Fibroblast of pulmonary artery (primary cell): ENCODE data around the gene ATP8B1.

Experiments
- DNase-seq: peaks from one replicate; pipeline ENCODE4 v3.0.0-alpha.2; 2010; ENCODE audit warnings: low read depth
- H3K4me3 ChIP-seq: replicated peaks from 2 replicates; pipeline ENCODE4 v1.5.1; 2011; ENCODE audit warnings: low read depth, mild to moderate bottlenecking, control low read depth, low read length, moderate library complexity
- CTCF ChIP-seq: IDR thresholded peaks from 2 replicates; pipeline ENCODE4 v1.5.1; 2011; ENCODE audit warnings: mild to moderate bottlenecking, control low read depth, low read length, inconsistent platforms; ENCODE audit errors: missing control alignments

ATP8B1 gene

GRCh38 chr18:57696271-57696670, 106.8 kb downstream of the ATP8B1 start:
- H3K4me3 ChIP-seq, result no peak overlapping the region
- no peak for DNase-seq
- TF ChIP-seq CTCF, result no peak

- H3K4me3 ChIP-seq, result no peak overlapping the region
- TF ChIP-seq CTCF, result no peak
- no peak for DNase-seq
These were observed 111.8 kb downstream of the ATP8B1 start for GRCh38 chr18:57691363-57691762.

- no peak for DNase-seq
- no peak for TF ChIP-seq CTCF
- H3K4me3 ChIP-seq, result no peak overlapping the region
These were observed 115.1 kb downstream of the ATP8B1 start for GRCh38 chr18:57687970-57688369.

- no peak overlapping the region for H3K4me3 ChIP-seq
- no peak for TF ChIP-seq CTCF
- no peak for DNase-seq
These were observed 119.6 kb downstream of the ATP8B1 start for GRCh38 chr18:57683470-57683869.

GRCh38 chr18:57677262-57678211, 125.6 kb downstream of the ATP8B1 start:
- DNase-seq, result no peak
- no peak for TF ChIP-seq CTCF
- H3K4me3 ChIP-seq, result no peak overlapping the region

GRCh38 chr18:57674891-57675290, 128.2 kb downstream of the ATP8B1 start:
- H3K4me3 ChIP-seq, result no peak overlapping the region
- no peak for TF ChIP-seq CTCF

GRCh38 chr18:57670046-57670445, 133.1 kb downstream of the ATP8B1 start:
- no peak for TF ChIP-seq CTCF
- H3K4me3 ChIP-seq, result no peak overlapping the region
- DNase-seq, result no peak

More at GRCh38 chr18:57674891-57675290, 128.2 kb downstream of the ATP8B1 start:
- no peak for DNase-seq
